Mesothelial cell of epicardium (in vitro differentiated cells): ENCODE measurements around the gene CHIC2. TPM values are rescaled to one million over a fixed set of nuclear protein-coding genes. Genes with fewer than 3 reads are reported as not detected.

Experiments
- DNase-seq, 2 experiments: peaks; one replicate each; pipeline ENCODE4 v3.0.0; 2021; ENCODE audit warnings: low spot score in 2 of 2; ENCODE audit not compliant: unreplicated experiment in 2 of 2
- H3K27ac Mint-ChIP-seq: 2 replicates; pipeline ENCODE4 v1.8.0; 2021; ENCODE audit warnings: mixed read lengths
- H3K27me3 Mint-ChIP-seq: 2 replicates; pipeline ENCODE4 v1.8.0; 2021; ENCODE audit warnings: low read depth, mixed read lengths
- H3K36me3 Mint-ChIP-seq: 2 replicates; pipeline ENCODE4 v1.8.0; 2021; ENCODE audit warnings: mixed read lengths
- H3K4me1 Mint-ChIP-seq: 2 replicates; pipeline ENCODE4 v1.8.0; 2021; ENCODE audit warnings: mixed read lengths
- H3K4me3 Mint-ChIP-seq: 2 replicates; pipeline ENCODE4 v1.8.0; 2021; ENCODE audit warnings: mild to moderate bottlenecking, moderate library complexity, mixed read lengths
- H3K9me3 Mint-ChIP-seq: 2 replicates; pipeline ENCODE4 v1.8.0; 2021; ENCODE audit warnings: mixed read lengths
- CTCF ChIP-seq: fragments of 200-600 bp; sonication (generic); IDR thresholded peaks from one replicate; pipeline ENCODE4 v1.5.0; 2021; ENCODE audit warnings: antibody characterized with exemption; ENCODE audit not compliant: unreplicated experiment
- total RNA-seq: library from RNA; stranded (reverse); gene quantifications from 3 replicates; pipeline ENCODE4 v1.2.1, GENCODE V29; 2021

Gene CHIC2
- total RNA-seq, 1 donor from 2014 or later: 21.8 TPM

DNA sequence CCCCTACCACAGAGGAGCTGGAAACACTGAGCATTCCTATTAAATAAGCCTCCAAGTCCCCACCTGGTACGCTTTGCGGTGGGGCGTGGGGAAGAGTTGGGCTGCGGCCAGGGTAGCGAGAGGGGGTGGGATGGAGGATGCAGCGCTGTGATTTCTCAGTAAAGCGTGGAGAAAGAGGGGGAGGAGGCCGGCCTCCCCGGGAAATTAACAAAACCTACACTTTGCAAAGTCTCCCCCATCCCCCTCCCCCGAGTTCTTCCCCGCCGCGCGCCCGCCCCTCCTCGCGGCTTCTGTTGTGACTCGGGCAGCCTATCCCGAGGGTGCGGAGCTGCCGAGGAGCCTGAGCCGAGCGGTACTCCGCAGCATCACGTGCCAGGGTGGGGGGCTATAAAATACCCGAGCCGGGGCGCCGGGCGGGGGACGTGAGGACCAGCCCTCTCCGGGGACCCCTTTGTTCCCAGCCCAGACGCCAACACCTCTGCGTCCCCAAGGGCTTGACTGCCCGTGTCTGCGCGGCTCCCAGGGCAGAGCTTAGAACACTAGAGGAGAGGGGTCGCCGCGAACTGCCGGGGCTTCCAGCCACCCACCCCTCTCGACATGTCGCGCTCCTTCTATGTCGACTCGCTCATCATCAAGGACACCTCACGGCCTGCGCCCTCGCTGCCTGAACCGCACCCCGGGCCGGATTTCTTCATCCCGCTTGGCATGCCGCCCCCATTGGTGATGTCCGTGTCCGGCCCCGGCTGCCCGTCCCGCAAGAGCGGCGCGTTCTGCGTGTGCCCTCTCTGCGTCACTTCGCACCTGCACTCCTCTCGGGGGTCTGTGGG, 35.6 kb upstream of the CHIC2 start, which contains the start of gene GSX2:
Gene GSX2 (plus strand): TSS at position 416 of the 827 bp plus-strand sequence. CDS start 182 bp downstream, at position 598.
- Mint-ChIP-seq H3K27me3 (peaks cover 99% of the 10 kb centered on the region), H3K9me3 (no peaks in the 10 kb centered on the region), H3K4me1 (peaks cover 21% of the 10 kb centered on the region), H3K27ac (no peak within 1 kb of the TSS), H3K4me3 (peak within 1 kb of the TSS; percentile 55), H3K36me3 (no peaks in the 10 kb centered on the region)
- TF ChIP-seq CTCF: no peak
- no peak for DNase-seq

DNA sequence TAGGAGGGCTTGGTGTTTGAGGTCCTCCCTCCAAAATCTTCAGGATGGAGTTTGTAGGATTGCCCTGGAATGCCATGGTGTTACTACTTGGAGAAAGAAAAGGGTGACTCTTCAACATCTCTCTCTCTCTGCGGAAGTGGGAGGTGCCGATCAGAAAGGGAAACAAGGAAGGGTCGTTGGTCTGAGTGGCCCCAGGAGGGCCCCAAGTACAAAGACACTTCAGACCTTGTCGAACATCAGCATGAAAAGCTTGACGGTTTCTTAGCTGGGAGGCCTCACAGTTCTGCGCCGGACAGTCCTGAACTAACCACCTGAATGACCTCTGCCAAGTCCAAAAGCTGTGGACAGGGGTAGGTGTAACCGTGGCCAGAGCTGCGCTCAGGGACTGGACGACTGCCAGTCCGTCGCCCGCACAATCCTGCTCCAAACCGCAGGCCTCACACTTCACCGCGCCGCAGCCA, 34.9 kb upstream of the CHIC2 start:
- H3K27ac Mint-ChIP-seq: no peak overlapping the region
- H3K9me3 Mint-ChIP-seq: no peaks in the 10 kb centered on the region
- no peaks in the 10 kb centered on the region for H3K36me3 Mint-ChIP-seq
- peaks cover 21% of the 10 kb centered on the region for H3K4me1 Mint-ChIP-seq
- TF ChIP-seq CTCF: no peak
- peaks cover 99% of the 10 kb centered on the region for H3K27me3 Mint-ChIP-seq
- peak overlapping the region; percentile 55 for H3K4me3 Mint-ChIP-seq
- DNase-seq: no peak

- Mint-ChIP-seq H3K9me3 (no peaks in the 10 kb centered on the region), H3K27ac (no peak overlapping the region), H3K4me1 (peaks cover 18% of the 10 kb centered on the region), H3K27me3 (peaks cover 99% of the 10 kb centered on the region), H3K36me3 (no peaks in the 10 kb centered on the region), H3K4me3 (no peak overlapping the region)
- DNase-seq: no peak
- TF ChIP-seq CTCF: no peak
Observed at GRCh38 chr4:54098375-54098774, 34.0 kb upstream of the CHIC2 start.

- H3K27me3 Mint-ChIP-seq: peaks cover 99% of the 10 kb centered on the region
- no peak for DNase-seq
- H3K9me3 Mint-ChIP-seq: no peaks in the 10 kb centered on the region
- H3K36me3 Mint-ChIP-seq: no peaks in the 10 kb centered on the region
- H3K4me1 Mint-ChIP-seq: peaks cover 14% of the 10 kb centered on the region
- H3K4me3 Mint-ChIP-seq: no peak overlapping the region
- no peak overlapping the region for H3K27ac Mint-ChIP-seq
- no peak for TF ChIP-seq CTCF
Observed at GRCh38 chr4:54097152-54097551, 32.7 kb upstream of the CHIC2 start.

DNA sequence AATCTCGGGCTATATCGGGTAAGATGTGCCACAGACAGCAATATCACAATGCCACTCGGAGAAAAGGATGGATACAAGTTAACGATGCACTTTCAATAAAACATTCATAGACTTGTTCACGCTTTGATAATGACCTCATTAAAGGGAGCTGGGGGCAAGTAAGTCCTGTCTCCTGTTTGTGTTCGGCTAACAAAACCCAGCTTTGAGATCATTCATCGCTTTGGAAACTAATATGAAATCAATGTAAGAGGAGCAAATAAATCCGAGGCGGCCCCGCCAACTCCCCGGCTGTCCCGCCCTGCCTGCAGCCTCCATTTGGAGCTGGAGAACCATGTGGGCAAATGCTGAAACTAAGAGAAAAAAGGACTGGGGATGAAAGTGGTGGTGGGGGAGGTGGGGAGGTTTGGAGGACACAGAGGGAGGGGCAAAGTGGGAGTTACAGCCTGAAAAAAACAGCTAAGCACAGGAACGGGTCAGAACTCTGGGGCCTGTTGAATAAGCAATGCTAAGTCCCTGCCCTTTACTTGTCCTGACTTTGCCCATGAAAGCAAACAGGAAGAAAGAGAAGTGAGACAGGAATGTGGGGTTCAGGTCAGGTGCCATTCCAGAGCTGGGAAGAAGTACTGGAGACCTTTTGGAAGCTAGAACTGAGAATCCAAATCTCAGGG, 32.0 kb upstream of the CHIC2 start:
- TF ChIP-seq CTCF: no peak
- Mint-ChIP-seq H3K9me3 (no peaks in the 10 kb centered on the region), H3K36me3 (no peaks in the 10 kb centered on the region), H3K4me1 (peaks cover 17% of the 10 kb centered on the region), H3K27me3 (peaks cover 99% of the 10 kb centered on the region), H3K4me3 (no peak overlapping the region), H3K27ac (no peak overlapping the region)
- DNase-seq: no peak
